K562 (cell line): ENCODE results near the gene ASPRV1.

Source experiments
- ATF1 ChIP-seq, 2 experiments: fragments of 450-650 bp in 1 of 2; IDR thresholded peaks; 2 replicates each; pipeline ENCODE4 v1.6.1; 2016; ENCODE audit warnings: missing compliant biosample characterization in 1 of 2, missing genetic modification characterization in 1 of 2
- EGR1 ChIP-seq: fragments of 450-650 bp; conservative IDR thresholded peaks from 2 replicates; pipeline ENCODE4 v1.6.1; 2017; ENCODE audit warnings: mild to moderate bottlenecking
- ETV6 ChIP-seq, 3 experiments: fragments of 150-350 bp in 1 of 3; sonication (generic) in 1 of 3; formaldehyde crosslinking in 1 of 3; IDR thresholded peaks; 2 replicates each; pipeline versions ENCODE4 v1.6.1 to v1.8.0; 2014 to 2022; ENCODE audit warnings: borderline replicate concordance in 2 of 3, low read depth in 2 of 3, antibody characterized with exemption in 1 of 3, low read length in 1 of 3, mild to moderate bottlenecking in 1 of 3, missing genetic modification reagents in 1 of 3
- KAT7 ChIP-seq: sonication (generic); formaldehyde crosslinking; IDR thresholded peaks from 2 replicates; pipeline ENCODE4 v1.8.0; 2022; ENCODE audit warnings: missing genetic modification reagents, mild to moderate bottlenecking, borderline replicate concordance
- MXI1 ChIP-seq: IDR thresholded peaks from 2 replicates; pipeline ENCODE4 v1.6.1; 2011; ENCODE audit warnings: low read depth, mild to moderate bottlenecking, improper control_type of control experiment, low read length
- NFE2 ChIP-seq: IDR thresholded peaks from 2 replicates; pipeline ENCODE4 v1.6.1; 2014; ENCODE audit warnings: antibody characterized with exemption, low read depth
- RBM14 ChIP-seq: fragments of 200-400 bp; formaldehyde crosslinking; IDR thresholded peaks from 2 replicates; pipeline ENCODE4 v1.6.1; 2018; ENCODE audit warnings: low read depth, mild to moderate bottlenecking, low read length, moderate library complexity, borderline replicate concordance; ENCODE audit not compliant: insufficient read depth
- SMARCA4 ChIP-seq: fragments of 450-650 bp; IDR thresholded peaks from 2 replicates; pipeline ENCODE4 v1.6.1; 2016
- TBL1XR1 ChIP-seq, 2 experiments: IDR thresholded peaks; 2 replicates each; pipeline ENCODE4 v1.6.1; 2012; ENCODE audit warnings: improper control_type of control experiment in 2 of 2, low read length in 2 of 2, mild to moderate bottlenecking in 1 of 2
- TBP ChIP-seq: optimal IDR thresholded peaks from 2 replicates; pipeline ENCODE3; 2011; ENCODE audit warnings: low read depth, low read length, improper control_type of control experiment
- TF ChIP-seq, protein P1 (sequence below), 3 experiments: IDR thresholded peaks in 2 of 3; conservative IDR thresholded peaks in 1 of 3; 2 replicates each; pipeline ENCODE4 v1.5.1; 2011 to 2012; ENCODE audit warnings: low read length in 3 of 3, mild to moderate bottlenecking in 3 of 3, control low read depth in 2 of 3, improper control_type of control experiment in 1 of 3, inconsistent platforms in 1 of 3, low read depth in 1 of 3, mixed read lengths in 1 of 3, moderate library complexity in 1 of 3; ENCODE audit not compliant: insufficient read depth in 2 of 3
- TF ChIP-seq, protein P2 (sequence below): sonication (generic); formaldehyde crosslinking; IDR thresholded peaks from 2 replicates; pipeline ENCODE4 v1.8.0; 2022; ENCODE audit warnings: missing genetic modification reagents, mild to moderate bottlenecking, borderline replicate concordance

DNA sequence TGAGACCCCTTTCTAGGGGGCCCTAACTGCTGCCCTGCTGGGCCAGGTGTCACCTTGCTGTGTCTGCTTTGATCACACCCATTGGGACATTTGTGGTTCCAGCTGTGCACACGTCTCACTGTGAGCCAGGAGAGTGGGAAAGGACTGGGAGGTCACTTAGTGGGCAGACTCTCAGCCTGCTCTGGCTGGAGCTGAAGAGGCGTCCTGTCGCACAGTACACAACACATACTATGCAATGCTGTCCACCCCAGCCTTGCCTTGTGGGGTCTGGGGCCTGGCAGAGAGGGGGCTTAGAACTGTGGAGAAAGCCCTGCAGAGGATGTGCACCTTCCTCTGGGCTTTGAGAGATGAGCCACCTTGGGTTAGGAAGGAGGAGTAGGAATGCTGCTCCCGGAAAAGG lies 25.3 kb upstream of the ASPRV1 start:
- TF ChIP-seq RBM14 (no peak), NFE2 (no peak), MXI1 (no peak), ATF1 (CRISPR knock-in tag; IDR thresholded peaks at IDR 0.05) (no peak), ATF1 (tag; IDR thresholded peaks at IDR 0.05) (no peak), TBP (no peak), SMARCA4 (no peak), KAT7 (CRISPR knock-in tag) (no peak), ETV6 (IDR thresholded peaks at IDR 0.05; ENCODE audit: borderline replicate concordance in 1 of 2, low read depth in 2 of 2, low read length in 1 of 2) (no peak), ETV6 (CRISPR knock-in tag; IDR thresholded peaks at IDR 0.05; ENCODE audit: borderline replicate concordance) (no peak), EGR1 (no peak), TBL1XR1 (IDR thresholded peaks at IDR 0.05; ENCODE audit: low read length in 2 of 2) (no peak)
- TF ChIP-seq, protein P1, sequence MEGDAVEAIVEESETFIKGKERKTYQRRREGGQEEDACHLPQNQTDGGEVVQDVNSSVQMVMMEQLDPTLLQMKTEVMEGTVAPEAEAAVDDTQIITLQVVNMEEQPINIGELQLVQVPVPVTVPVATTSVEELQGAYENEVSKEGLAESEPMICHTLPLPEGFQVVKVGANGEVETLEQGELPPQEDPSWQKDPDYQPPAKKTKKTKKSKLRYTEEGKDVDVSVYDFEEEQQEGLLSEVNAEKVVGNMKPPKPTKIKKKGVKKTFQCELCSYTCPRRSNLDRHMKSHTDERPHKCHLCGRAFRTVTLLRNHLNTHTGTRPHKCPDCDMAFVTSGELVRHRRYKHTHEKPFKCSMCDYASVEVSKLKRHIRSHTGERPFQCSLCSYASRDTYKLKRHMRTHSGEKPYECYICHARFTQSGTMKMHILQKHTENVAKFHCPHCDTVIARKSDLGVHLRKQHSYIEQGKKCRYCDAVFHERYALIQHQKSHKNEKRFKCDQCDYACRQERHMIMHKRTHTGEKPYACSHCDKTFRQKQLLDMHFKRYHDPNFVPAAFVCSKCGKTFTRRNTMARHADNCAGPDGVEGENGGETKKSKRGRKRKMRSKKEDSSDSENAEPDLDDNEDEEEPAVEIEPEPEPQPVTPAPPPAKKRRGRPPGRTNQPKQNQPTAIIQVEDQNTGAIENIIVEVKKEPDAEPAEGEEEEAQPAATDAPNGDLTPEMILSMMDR (IDR thresholded peaks at IDR 0.05 in 2 of 3, conservative IDR thresholded peaks at IDR 0.05 in 1 of 3; ENCODE audit: insufficient read depth in 2 of 3, low read depth in 1 of 3, low read length in 3 of 3): no peak
- TF ChIP-seq, protein P2, sequence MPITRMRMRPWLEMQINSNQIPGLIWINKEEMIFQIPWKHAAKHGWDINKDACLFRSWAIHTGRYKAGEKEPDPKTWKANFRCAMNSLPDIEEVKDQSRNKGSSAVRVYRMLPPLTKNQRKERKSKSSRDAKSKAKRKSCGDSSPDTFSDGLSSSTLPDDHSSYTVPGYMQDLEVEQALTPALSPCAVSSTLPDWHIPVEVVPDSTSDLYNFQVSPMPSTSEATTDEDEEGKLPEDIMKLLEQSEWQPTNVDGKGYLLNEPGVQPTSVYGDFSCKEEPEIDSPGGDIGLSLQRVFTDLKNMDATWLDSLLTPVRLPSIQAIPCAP (CRISPR knock-in tag): no peak
